DMS114 treated with DMSO at 0.1 percent for 48 hours (cell line): ENCODE results near the gene MCF2L.

Experiments used
- DNase-seq: peaks from one replicate; lab custom pipeline; 2025; ENCODE audit not compliant: unreplicated experiment; lab: John Stamatoyannopoulos, UW

The MCF2L gene

GRCh38 chr13:112963641-112964040, 5.4 kb upstream of the MCF2L start:
- DNase-seq: no peak

GRCh38 chr13:112964971-112965492, 4.0 kb upstream of the MCF2L start:
- DNase-seq: no peak

- DNase-seq: no peak
Observed at GRCh38 chr13:112965573-112966115, 3.4 kb upstream of the MCF2L start.

GRCh38 chr13:112966776-112967175, 2.2 kb upstream of the MCF2L start:
- DNase-seq: no peak

GRCh38 chr13:112967686-112968379, 1.2 kb upstream of the MCF2L start:
- no peak for DNase-seq

GRCh38 chr13:112968380-112968909, 569 bp upstream of the MCF2L start:
- no peak for DNase-seq

- DNase-seq: no peak
Observed at GRCh38 chr13:112969692-112970338, 801 bp downstream of the MCF2L start.

- DNase-seq: no peak
Observed at GRCh38 chr13:112970552-112971287, 1.7 kb downstream of the MCF2L start.

GRCh38 chr13:112971288-112971643, 2.3 kb downstream of the MCF2L start:
- no peak for DNase-seq

- no peak for DNase-seq
Observed at GRCh38 chr13:112972258-112972657, 3.2 kb downstream of the MCF2L start.

GRCh38 chr13:112972867-112973576, 4.0 kb downstream of the MCF2L start:
- DNase-seq: no peak

- DNase-seq: no peak
Observed at GRCh38 chr13:112973577-112973951, 4.5 kb downstream of the MCF2L start.

- DNase-seq: no peak
Observed at GRCh38 chr13:112974125-112974524, 5.1 kb downstream of the MCF2L start.

GRCh38 chr13:112974671-112975070, 5.7 kb downstream of the MCF2L start:
- no peak for DNase-seq

- DNase-seq: no peak
Observed at GRCh38 chr13:112975401-112975939, 6.5 kb downstream of the MCF2L start.

GRCh38 chr13:112976526-112976925, 7.5 kb downstream of the MCF2L start:
- no peak for DNase-seq

- no peak for DNase-seq
Observed at GRCh38 chr13:112977091-112977490, 8.1 kb downstream of the MCF2L start.

GRCh38 chr13:112977525-112977924, 8.5 kb downstream of the MCF2L start:
- DNase-seq: no peak

GRCh38 chr13:112978561-112979405, 9.8 kb downstream of the MCF2L start:
- no peak for DNase-seq
